Measurements from ENCODE around the gene MGST2.

Gene MGST2

DNA sequence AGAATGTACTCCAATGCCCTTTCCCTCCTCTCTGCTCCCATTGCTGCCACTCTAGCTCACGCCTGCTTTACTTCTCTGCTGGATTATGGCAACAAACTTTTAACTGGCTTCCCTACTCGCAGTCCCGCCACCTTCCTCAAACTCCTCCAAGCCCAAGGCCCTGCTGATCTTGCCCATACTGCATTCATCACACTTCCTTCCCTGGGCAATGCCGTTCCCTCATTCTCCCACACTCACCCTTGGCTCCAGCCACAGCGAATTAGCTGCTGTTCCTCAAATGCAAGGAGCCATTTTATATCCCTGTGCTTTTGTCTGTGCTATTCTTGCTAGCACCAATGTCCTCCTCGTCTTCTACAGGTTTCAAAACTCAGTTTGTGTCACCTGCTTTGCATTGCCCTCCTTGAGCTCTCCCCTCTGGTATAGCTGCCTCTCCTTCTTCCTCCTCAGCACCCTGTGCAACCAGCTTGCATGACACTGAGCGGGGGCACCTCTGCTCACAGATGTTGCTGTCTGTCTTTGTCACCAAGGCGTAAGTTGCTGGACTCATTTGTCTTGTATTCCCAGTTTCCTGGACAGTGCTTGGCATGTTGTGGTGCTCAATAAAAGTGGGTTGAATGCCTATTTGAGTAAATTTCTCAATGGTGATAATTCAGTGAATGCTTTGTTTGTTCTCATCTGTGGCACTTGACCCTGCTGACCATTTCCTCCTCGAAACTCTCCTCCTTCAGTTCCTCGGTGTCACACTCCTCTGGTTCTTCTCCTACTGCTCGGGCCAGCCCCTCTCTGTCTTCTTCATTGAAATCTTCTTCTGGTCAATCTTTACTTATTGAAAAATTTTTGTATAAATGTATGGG, 22.4 kb upstream of the MGST2 start:
- in situ Hi-C loops (cut with MboI; ENCODE audit: low sequenced_read_pairs): no loop called here

GRCh38 chr4:139645458-139645857, 20.2 kb upstream of the MGST2 start:
- in situ Hi-C loops (cut with MboI; ENCODE audit: low sequenced_read_pairs): no loop called here

- in situ Hi-C loops (cut with MboI; ENCODE audit: low sequenced_read_pairs): no loop called here
These were observed 18.4 kb upstream of the MGST2 start for GRCh38 chr4:139647184-139647583.

- in situ Hi-C loops (cut with MboI; ENCODE audit: low sequenced_read_pairs): no loop called here
These were observed 17.7 kb upstream of the MGST2 start for GRCh38 chr4:139647952-139648351.

DNA sequence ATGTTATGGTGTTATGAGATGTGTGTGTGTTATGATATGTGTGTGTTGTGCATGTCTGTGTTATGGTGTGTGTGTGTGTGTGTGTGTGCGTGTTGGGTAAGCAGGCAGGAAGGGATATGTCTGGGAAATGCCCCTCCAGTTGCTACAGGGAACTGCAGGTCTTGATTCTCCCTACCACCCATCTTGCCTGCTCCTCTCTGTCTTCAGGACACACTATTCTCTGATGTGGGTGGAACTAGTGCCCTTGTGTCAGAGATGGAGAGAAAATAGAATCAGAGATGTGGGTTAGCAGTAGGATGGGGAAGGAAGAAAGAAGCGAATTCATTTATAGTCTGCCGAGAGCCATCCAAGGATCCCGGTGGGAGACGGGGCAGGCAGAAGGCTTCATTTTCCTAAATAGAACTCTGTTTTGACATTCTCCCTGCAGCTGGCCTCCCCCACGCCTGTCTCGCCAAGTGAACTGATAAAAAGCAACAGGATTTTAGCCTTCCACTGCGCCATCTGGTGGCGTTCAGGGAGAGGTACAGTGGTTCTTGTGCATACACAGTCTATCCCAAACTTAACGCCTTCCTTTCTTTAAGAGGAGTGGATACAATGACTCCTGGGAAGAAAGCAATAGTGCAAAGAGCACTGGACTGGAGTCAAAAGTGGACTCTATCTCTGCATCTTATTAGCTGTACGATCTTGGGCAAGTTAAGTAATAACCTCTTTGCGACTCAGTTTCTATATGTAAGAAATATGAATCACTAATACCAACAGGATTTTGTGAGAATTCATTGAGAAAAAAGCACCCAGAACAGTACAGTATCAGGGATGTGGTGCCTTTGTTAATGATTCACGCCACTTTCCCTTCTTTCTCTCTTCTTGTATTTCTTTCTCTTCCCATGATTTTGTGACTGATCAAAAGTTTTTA, 14.1 kb upstream of the MGST2 start:
- in situ Hi-C loops (cut with MboI; ENCODE audit: low sequenced_read_pairs): no loop called here

- in situ Hi-C loops (cut with MboI; ENCODE audit: low sequenced_read_pairs): no loop called here
These were observed 11.1 kb upstream of the MGST2 start for GRCh38 chr4:139654516-139654915.

GRCh38 chr4:139655116-139655515, 10.5 kb upstream of the MGST2 start:
- in situ Hi-C loops (cut with MboI; ENCODE audit: low sequenced_read_pairs): no loop called here

- in situ Hi-C loops (cut with MboI; ENCODE audit: low sequenced_read_pairs): no loop called here
These were observed 8.8 kb upstream of the MGST2 start for GRCh38 chr4:139656614-139657486.

DNA sequence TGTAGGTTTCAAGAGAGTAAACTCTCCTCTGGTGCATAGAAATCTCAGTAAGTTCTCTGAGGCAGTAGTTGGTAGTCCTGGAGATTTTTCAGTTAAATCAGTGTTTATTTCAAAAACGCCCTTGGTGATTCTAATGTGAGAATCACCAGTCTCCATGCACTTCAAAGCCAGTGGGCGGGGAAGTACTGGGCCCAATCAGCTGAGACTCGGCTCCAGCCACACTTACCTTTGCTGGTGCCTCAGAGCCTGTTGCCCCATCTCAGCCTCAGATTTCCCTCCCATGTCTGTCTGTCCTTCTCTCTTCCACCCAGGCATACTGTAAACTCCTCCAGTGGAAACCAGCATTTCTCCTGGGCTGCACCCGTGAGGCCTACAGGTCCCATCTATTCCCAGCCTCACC, 7.4 kb upstream of the MGST2 start:
- in situ Hi-C loops (cut with MboI; ENCODE audit: low sequenced_read_pairs): no loop called here

DNA sequence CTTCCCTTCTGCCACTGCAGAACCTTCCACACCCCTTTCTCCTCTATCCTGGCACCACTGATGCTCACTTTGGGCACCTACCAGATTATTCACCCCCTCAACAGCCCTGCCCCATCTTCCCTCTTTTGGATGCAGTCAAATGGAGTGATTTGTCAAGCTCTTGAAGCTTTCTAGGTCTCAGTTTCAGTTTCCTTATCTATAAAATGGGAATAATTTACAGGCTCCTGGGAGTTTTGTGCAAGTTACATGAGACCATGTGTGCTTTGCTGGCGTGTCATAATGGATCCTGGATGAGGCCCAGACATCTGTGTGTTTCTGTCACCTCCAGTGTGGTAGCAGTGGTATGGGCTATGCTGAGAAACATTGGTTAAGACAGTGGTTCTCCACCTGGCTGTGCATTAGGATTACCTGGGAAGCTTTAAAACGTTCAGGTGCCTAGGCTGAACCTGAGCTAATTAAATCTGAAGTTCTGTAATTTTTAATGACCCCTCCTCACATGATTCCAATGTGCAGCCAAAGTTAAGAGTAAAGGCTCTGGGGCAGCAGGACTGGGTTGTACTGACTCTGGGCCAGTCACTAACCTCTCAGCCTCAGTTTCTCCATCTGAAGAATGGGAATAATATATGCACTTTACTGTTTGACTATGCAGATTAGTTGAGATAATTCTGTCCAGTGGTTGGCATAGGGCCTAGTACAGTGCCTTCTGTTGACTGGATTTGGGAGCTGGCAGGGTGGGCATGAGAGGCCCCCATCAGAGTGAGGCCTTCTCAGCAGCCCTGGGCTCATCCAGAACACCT, 6.8 kb upstream of the MGST2 start:
- in situ Hi-C loops (cut with MboI; ENCODE audit: low sequenced_read_pairs): no loop called here

GRCh38 chr4:139659735-139660424, 5.7 kb upstream of the MGST2 start:
- in situ Hi-C loops (cut with MboI; ENCODE audit: low sequenced_read_pairs): no loop called here

GRCh38 chr4:139660568-139661043, 5.0 kb upstream of the MGST2 start:
- in situ Hi-C loops (cut with MboI; ENCODE audit: low sequenced_read_pairs): no loop called here

- in situ Hi-C loops (cut with MboI; ENCODE audit: low sequenced_read_pairs): no loop called here
These were observed 2.0 kb upstream of the MGST2 start for GRCh38 chr4:139663561-139664138.

DNA sequence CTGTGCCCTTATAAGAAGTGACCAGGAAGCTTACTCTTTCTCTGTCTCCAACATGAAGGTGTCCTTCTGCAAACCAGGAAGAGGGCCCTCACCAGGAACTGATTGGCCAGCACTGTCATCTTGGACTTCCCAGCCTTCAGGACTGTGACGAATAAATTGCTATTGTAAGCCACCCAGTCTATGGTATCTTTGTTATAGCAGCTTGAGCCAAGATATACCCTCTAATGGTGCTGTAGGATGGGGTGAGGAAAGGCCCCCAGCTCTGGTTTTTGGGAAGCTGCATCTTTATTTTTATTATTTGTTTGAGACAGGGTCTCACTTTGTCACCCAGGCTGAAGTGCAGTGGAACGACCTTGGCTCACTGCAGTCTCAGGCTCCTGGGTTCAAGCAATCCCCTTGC, 1.2 kb upstream of the MGST2 start:
- in situ Hi-C loops (cut with MboI; ENCODE audit: low sequenced_read_pairs): no loop called here

DNA sequence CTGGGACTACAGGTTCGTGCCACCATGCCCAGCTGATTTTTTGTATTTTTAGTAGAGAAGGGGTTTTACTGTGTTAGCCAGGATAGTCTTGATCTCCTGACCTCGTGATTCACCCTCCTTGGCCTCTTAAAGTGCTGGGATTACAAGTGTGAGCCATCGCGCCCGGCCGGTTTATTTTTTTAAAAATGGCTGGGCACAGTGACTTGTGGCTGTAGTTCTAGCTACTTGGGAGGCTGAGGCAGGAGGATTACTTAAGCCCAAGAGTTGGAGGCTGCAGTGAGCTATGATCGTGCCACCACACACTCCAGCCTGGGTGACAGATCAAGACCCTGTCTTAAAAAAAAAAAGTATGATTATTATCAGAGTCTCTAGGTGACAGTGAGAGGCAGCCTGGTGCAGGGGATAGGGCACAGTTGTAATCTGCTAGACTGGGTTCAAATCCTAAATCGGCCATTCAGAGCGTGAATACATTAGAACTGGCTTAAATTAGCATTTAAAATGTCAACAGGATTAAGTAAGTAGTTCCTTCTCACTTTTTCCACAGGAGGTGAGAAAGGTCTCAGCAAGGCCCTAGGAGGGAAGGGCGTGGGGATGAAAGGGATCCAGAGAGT, 435 bp upstream of the MGST2 start:
- in situ Hi-C loops (cut with MboI; ENCODE audit: low sequenced_read_pairs): no loop called here

DNA sequence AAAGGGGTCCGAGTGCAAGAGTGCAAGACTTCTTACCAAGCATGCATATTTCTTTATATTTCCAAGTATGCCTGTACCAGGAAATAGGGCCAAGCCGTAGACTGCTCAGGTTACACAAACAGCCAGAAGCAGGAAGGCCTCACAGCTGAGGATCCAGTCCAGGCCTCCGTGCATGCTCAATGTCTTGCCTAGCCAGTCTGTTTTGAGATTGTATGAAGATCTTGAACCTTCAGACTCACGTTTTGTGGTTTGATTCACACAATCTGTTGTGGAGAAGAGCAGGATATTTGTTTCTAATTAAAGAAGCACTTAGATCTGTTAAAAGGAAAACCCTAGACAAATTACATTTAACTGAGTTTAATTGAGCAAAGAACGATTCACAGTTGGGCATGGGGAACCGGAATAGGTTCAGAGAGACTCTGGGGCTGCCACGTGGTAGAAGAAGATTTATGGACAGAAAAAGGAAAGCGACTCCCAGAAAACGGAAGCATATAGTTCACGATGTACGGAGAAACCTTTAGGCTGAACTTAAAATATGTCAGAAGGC, 1.2 kb downstream of the MGST2 start:
- in situ Hi-C loops (cut with MboI; ENCODE audit: low sequenced_read_pairs): no loop called here

DNA sequence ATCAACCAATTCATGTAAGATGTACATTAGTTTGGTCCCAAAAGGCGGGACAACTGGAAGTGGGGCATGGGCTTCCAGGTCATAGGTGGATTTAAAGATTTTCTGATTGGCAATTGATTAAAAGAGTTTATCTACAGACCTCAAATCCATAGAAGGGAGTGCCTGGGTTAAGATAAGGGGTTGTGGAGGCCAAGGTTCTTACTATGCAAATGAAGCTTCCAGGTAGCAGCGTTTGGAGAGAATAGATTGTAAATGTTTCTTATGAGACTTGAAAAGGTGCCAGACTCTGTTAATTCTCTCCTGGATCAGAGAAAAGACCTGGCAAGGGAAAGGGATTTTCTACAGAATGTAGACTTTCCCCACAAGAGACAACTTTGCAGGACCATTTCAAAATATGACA, 2.4 kb downstream of the MGST2 start:
- in situ Hi-C loops (cut with MboI; ENCODE audit: low sequenced_read_pairs): no loop called here

GRCh38 chr4:139668658-139669201, 3.1 kb downstream of the MGST2 start:
- in situ Hi-C loops (cut with MboI; ENCODE audit: low sequenced_read_pairs): no loop called here
